OCI-LY7 (cell line): ENCODE data around the gene GDF2. TPM values are rescaled to one million over a fixed set of nuclear protein-coding genes. Genes with fewer than 3 reads are reported as not detected.

Experiments used
- BruUV-seq: library from RNA; stranded (reverse); fragments of 400-500 nt; replicated peaks from 2 replicates; lab custom pipeline; 2021; lab: Mats Ljungman, UMichigan
- CTCF ChIA-PET: fragments of 300-600 bp; sonication (Branson Sonifier 250); formaldehyde crosslinking; loops from one replicate; lab custom pipeline; 2022; ENCODE audit warnings: antibody characterized with exemption; ENCODE audit not compliant: unreplicated experiment; lab: Charles Lee
- POLR2A ChIA-PET: fragments of 300-600 bp; sonication (Branson Sonifier 250); formaldehyde crosslinking; loops from one replicate; lab custom pipeline; 2022; ENCODE audit warnings: antibody characterized with exemption; lab: Charles Lee
- DNase-seq: peaks from one replicate; pipeline ENCODE4 v3.0.0-alpha.2; 2015; ENCODE audit warnings: low spot score
- H2AFZ ChIP-seq: fragments of 200-600 bp; sonication (generic), shearing (Covaris generic); 2 replicates; pipeline ENCODE4 v1.6.1; 2014; ENCODE audit warnings: mild to moderate bottlenecking, antibody characterized with exemption, low read length, moderate library complexity
- H3K27ac ChIP-seq: fragments of 200-600 bp; sonication (generic); 2 replicates; pipeline ENCODE4 v1.5.1; 2014; ENCODE audit warnings: mixed run types, low read depth, mild to moderate bottlenecking, moderate library complexity, low read length, inconsistent platforms; ENCODE audit not compliant: poor library complexity, severe bottlenecking
- H3K36me3 ChIP-seq: fragments of 200-600 bp; sonication (generic); 2 replicates; pipeline ENCODE4 v1.6.1; 2014; ENCODE audit warnings: mild to moderate bottlenecking, antibody characterized with exemption, low read length, moderate library complexity, mixed read lengths; ENCODE audit not compliant: insufficient read depth
- H3K4me1 ChIP-seq: fragments of 200-600 bp; sonication (generic); 2 replicates; pipeline ENCODE4 v1.5.1; 2014; ENCODE audit warnings: mild to moderate bottlenecking, low read length; ENCODE audit not compliant: insufficient read depth, poor library complexity, severe bottlenecking
- H3K4me2 ChIP-seq: fragments of 200-600 bp; sonication (generic); 2 replicates; pipeline ENCODE4 v1.6.1; 2014; ENCODE audit warnings: mild to moderate bottlenecking, low read length
- H3K4me3 ChIP-seq: fragments of 200-600 bp; sonication (generic); 2 replicates; pipeline ENCODE4 v1.5.1; 2014; ENCODE audit warnings: mild to moderate bottlenecking, low read depth, low read length; ENCODE audit not compliant: poor library complexity, severe bottlenecking
- H3K79me2 ChIP-seq: fragments of 200-600 bp; sonication (generic); 2 replicates; pipeline ENCODE4 v1.6.1; 2016; ENCODE audit warnings: low read depth, mild to moderate bottlenecking, low read length, moderate library complexity, mixed read lengths; ENCODE audit not compliant: insufficient read depth
- H3K9me2 ChIP-seq: fragments of 200-600 bp; sonication (generic); 2 replicates; pipeline ENCODE4 v1.6.1; 2016; ENCODE audit warnings: mild to moderate bottlenecking, low read length, mixed read lengths; ENCODE audit not compliant: insufficient read depth
- H3K9me3 ChIP-seq: fragments of 200-600 bp; sonication (generic); 2 replicates; pipeline ENCODE4 v1.6.1; 2014; ENCODE audit warnings: mild to moderate bottlenecking, mixed run types, low read length, mixed read lengths
- H4K20me1 ChIP-seq: fragments of 200-600 bp; sonication (generic); 2 replicates; pipeline ENCODE4 v1.6.1; 2014; ENCODE audit warnings: mild to moderate bottlenecking, antibody characterized with exemption, low read length, moderate library complexity, mixed read lengths; ENCODE audit not compliant: insufficient read depth
- EZH2phosphoT487 ChIP-seq: fragments of 200-600 bp; sonication (generic); IDR thresholded peaks from 2 replicates; pipeline ENCODE4 v1.6.1; 2018; ENCODE audit warnings: low read depth, borderline replicate concordance, mild to moderate bottlenecking, mixed run types, antibody characterized with exemption, low read length, moderate library complexity, mixed read lengths
- intact Hi-C: fragments of 100-400 bp; cut with micrococcal nuclease; formaldehyde crosslinking; loops from one replicate; pipeline ENCODE4 v1.10.0; 2022; ENCODE audit not compliant: unreplicated experiment
- total RNA-seq, 2 experiments: library from RNA; depleted of rRNA in 1 of 2; stranded (reverse); fragments of >200 nt in 1 of 2; shearing (Covaris generic) in 1 of 2; gene quantifications; 2 replicates each; pipeline ENCODE4 v1.2.3, GENCODE V29; 2014 to 2022
- TF ChIP-seq, protein P1 (sequence below): fragments of 200-600 bp; sonication (generic); conservative IDR thresholded peaks from 2 replicates; pipeline ENCODE4 v1.5.1; 2014; ENCODE audit warnings: mild to moderate bottlenecking, antibody characterized with exemption, low read length, moderate library complexity, mixed read lengths

GDF2 gene
- total RNA-seq, 2 experiments from 2014 or later, result not detected

DNA sequence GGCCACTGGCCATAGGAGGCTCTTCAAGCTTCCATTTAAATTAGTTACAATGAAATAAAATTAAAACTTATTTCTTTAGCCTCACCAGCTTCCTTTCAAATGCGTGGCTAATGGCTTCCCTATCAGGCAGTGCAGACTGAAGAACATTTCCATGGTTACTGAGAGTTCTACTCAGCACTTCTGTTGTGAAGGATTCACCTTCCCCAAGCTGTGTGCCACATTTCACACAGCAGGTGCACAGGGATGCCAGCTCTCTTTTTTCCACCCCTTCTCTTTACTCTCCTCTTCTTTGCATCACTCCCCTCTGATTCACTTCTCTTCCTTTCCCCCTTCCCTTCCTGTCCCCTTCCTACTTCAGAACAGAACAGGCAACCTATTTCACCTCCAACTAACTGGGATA is 833 bp downstream of the GDF2 start:
- TF ChIP-seq, protein P1, sequence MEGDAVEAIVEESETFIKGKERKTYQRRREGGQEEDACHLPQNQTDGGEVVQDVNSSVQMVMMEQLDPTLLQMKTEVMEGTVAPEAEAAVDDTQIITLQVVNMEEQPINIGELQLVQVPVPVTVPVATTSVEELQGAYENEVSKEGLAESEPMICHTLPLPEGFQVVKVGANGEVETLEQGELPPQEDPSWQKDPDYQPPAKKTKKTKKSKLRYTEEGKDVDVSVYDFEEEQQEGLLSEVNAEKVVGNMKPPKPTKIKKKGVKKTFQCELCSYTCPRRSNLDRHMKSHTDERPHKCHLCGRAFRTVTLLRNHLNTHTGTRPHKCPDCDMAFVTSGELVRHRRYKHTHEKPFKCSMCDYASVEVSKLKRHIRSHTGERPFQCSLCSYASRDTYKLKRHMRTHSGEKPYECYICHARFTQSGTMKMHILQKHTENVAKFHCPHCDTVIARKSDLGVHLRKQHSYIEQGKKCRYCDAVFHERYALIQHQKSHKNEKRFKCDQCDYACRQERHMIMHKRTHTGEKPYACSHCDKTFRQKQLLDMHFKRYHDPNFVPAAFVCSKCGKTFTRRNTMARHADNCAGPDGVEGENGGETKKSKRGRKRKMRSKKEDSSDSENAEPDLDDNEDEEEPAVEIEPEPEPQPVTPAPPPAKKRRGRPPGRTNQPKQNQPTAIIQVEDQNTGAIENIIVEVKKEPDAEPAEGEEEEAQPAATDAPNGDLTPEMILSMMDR, result no peak
- TF ChIP-seq EZH2phosphoT487, result no peak
- POLR2A ChIA-PET, result no interaction called here
- CTCF ChIA-PET, result no interaction called here
- intact Hi-C loops, result no loop called here
- Histone ChIP-seq H2AFZ (no peak overlapping the region), H3K36me3 (no peaks in the 10 kb centered on the region), H3K9me2 (no peaks in the 10 kb centered on the region), H3K9me3 (no peaks in the 10 kb centered on the region), H3K4me2 (no peak overlapping the region), H4K20me1 (no peaks in the 10 kb centered on the region), H3K79me2 (no peaks in the 10 kb centered on the region), H3K4me3 (no peak overlapping the region), H3K27ac (no peak overlapping the region), H3K4me1 (no peaks in the 10 kb centered on the region)
- DNase-seq, result no peak
- no TSS peak for BruUV-seq

GRCh38 chr10:47323636-47324296 is 1.5 kb downstream of the GDF2 start:
- Histone ChIP-seq H3K27ac (no peak overlapping the region), H3K4me3 (no peak overlapping the region), H3K36me3 (no peaks in the 10 kb centered on the region), H2AFZ (no peak overlapping the region), H3K4me1 (no peaks in the 10 kb centered on the region), H3K9me3 (no peaks in the 10 kb centered on the region), H3K4me2 (no peak overlapping the region), H3K9me2 (no peaks in the 10 kb centered on the region), H4K20me1 (no peaks in the 10 kb centered on the region), H3K79me2 (no peaks in the 10 kb centered on the region)
- CTCF ChIA-PET, result no interaction called here
- intact Hi-C loops, result no loop called here
- no peak for DNase-seq
- BruUV-seq, result no TSS peak
- POLR2A ChIA-PET, result no interaction called here
- TF ChIP-seq EZH2phosphoT487, result no peak
- TF ChIP-seq, protein P1, result no peak
